Skin epidermis (tissue), 12 donors: Measurements from ENCODE around the gene DNAH17.
A peak's percentile ranks its signal among the peaks of the same experiment; 100 is the strongest.
"Not testable (repeated sequence)": the region's sequence is repeated elsewhere in the genome, so short reads cannot be mapped to it uniquely, and the experiment has no call there.

ENCODE experiments used
- H3K27ac ChIP-seq, 21 experiments: fragments of 200-600 bp; sonication (generic) in 11 of 21; one replicate each; pipeline ENCODE4 v1.5.0; 2020; ENCODE audit warnings: mild to moderate bottlenecking in 3 of 21, inconsistent platforms in 2 of 21, moderate library complexity in 2 of 21
- H3K4me3 ChIP-seq, 7 experiments: fragments of 200-600 bp; sonication (generic) in 2 of 7; one replicate each; pipeline ENCODE4 v1.5.0; 2020; ENCODE audit warnings: inconsistent platforms in 2 of 7, mild to moderate bottlenecking in 2 of 7, moderate library complexity in 1 of 7

DNAH17 gene

DNA sequence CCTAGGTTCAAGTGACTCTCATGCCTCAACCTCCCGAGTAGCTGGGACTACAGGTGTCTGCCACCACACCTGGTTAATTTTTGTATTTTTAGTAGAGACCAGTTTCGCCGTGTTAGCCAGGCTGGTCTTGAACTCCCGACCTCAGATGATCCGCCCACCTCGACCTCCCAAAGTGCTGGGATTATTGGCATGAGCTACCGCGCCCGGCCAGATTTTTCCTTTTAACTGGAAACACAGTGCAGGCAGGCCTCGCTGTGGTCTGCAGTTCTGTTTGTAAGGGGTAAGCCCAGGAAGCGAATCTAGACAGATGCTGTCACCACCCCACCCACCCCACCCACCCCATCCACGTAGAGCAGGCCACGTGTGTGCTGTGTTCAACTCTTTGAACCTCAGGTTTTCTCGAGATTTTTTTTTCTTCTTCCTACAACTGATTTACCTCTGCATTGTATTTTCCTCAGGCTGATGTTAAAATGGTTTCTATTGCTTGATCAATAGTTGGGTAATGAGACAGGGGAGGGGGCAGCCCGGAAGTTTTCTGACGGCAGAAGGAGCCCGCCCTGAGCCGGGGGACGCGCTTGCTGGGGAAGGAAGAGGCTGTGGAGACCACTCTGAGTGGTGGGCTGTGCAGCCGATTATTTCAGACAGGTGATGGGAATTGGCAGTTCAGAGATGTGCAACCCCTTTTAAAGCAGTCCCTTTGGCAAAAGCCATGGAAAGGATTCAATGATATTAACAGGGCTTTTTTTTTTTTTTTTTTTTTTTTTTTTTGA is 72.9 kb downstream of the DNAH17 start:
- no peak overlapping the region for H3K27ac ChIP-seq

DNA sequence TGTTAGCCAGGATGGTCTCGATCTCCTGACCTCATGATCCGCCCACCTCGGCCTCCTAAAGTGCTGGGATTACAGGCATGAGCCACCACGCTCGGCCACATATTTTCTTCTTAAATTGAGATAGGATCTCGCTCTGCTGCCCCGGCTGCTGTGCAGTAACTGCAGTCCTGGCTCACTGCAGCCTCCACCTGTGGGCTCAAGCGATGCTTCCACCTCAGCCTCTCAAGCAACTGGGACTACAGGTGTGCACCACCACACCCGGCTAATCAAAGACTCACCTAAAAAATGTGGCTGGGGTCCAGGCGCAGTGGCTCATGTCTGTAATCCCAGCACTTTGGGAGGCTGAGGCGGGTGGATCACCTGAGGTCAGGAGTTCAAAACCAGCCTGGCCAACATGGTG is 73.8 kb downstream of the DNAH17 start:
- not testable (repeated sequence) for H3K4me3 ChIP-seq, H3K27ac ChIP-seq

More for the DNA sequence above, 72.9 kb downstream of the DNAH17 start:
- H3K4me3 ChIP-seq = no peak overlapping the region

DNA sequence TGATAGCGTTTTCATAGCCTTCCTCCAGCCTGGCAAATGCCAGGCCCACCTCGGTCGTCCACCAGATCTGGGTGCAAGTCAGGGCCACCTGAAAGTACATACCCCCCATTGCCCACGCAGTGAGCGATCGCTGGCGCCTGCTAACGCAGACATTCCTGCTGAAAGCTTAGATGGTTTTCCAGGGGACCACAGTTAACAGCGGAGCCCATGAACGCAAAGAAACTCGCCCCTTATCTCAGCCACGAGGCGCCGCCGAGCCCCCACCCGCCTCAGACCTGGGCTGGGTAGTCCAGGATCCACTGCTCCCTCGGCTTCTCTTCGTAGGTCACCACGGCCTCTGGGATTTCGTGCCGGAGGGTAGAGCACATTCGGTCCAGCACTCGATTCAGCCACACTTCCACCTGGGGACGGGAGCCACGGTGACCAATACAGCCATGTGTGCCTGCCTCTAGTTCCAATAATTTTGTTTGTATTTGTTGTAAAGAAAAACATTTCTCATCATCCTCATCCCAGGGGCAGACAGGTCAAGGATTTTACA is 74.5 kb downstream of the DNAH17 start:
- Histone ChIP-seq H3K4me3 (no peak overlapping the region), H3K27ac (no peak overlapping the region)

DNA sequence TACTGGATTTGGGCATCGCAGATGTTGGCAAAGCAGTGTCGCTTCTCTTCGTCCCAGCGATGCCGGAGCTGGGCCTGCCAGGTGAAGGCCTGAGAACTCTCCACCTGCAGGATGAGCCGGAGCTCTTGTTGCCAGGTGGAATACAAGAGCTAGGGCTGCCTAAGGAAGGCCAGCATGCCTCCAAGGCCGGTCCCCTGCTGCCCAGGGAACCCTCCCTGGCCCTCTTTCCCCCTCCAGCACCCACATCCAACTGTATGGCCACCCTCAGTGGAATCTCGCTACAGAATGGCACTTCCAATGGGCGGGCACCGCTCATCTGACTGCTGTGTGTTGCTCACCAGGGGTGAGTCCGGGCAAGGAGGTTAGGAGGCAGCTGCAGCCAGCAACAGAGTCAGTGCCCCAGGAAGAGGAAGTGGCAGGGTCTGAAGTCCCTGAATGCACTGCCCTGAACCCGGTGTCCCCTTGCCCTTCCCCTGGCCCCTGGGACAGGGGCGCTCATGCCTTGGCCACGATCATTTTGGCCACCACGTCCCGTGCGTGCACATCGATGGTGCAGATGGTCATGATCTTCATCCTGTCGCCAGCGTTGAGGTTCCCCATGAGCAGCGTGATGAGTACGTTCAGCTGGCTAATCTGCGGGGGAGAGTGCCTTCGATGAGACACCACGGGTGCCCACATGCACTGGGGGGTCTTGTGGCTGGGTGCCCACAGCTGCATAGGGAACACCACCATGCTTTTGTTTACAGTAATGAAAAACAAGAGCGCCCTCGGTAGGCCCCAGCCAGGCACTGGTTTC is 75.8 kb downstream of the DNAH17 start:
- no peak overlapping the region for H3K27ac ChIP-seq
- H3K4me3 ChIP-seq = no peak overlapping the region

DNA sequence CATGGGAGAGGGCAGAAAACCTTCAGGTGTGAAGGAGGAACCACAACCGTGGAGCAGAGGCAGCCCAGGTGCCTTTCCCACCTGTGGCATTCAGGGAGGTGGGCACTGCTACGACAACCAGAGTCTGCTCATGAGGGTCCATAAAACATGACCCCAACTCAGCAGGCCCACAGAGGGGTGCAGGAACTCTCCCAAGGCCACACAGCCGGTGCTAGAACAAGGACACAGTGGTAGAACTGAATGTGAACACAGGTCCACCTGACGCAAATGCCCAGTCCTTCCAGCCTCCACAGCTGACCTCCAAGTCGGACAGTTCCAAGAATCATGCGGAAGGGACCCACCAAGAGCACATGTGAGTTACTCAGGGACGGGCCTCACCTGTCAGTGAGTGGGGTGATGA is 76.4 kb downstream of the DNAH17 start:
- H3K4me3 ChIP-seq = no peak overlapping the region
- H3K27ac ChIP-seq = no peak overlapping the region

DNA sequence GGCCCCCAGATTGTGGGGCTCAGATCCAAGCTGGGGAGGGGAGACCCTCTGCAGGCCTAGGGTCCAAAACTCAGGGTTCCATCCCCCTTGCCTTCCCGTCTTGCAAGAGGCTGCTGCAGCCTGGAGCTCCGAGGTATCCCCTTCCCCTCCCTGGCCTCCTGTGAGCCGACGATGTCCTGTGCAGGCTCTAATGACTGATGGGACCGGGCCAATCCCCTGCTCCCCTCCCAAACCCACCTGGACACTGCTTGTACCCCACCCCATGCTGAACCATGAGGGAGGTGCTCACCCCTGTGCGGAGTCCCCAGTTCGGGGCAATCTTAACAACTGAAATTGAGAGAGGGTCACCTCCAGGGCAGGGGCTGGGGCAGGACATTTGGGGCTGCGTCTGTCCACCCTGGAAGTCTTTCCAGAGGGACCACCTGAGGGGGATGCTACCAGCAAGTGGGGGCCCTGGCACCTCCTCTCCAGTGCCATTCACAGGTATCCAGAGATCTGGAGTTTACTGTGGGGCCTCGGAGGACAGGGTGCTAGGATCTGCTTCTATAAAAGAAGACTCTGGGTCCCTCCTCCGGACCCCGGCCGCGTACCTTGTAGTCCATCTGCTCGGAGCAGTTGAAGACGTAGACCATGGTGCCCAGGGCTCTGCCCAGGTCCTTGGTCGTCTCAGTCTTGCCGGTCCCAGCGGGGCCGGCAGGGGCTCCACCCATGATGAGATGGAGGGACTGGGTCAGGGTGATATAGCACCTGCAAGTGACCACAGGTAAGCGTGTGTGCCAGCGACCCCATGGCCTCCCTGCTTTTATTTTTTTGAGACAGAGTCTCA is 77.3 kb downstream of the DNAH17 start:
- H3K27ac ChIP-seq = no peak overlapping the region
- no peak overlapping the region for H3K4me3 ChIP-seq

DNA sequence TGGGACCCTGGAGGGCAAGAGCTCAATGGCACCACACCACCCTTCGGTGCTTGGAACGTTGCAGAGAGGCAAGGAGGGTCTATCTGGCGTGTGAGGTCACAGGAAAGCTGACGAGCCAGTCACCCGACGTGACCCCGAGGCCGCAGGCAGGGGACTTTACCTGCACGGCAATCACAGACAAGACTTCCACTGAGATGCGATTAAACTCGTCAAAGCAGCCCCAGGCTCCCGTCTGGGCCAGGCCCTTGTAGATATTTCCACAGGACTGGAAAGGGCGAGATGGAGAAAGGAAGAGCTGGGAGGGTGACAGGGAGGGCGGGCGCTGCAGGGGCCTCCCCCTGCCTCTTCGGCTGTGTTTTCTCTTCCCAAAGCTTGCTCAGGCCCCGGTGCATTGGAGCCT is 78.3 kb downstream of the DNAH17 start:
- Histone ChIP-seq H3K4me3 (no peak overlapping the region), H3K27ac (peak overlapping the region in 4 of 21 experiments; percentile 1 to 52 (median 14))

DNA sequence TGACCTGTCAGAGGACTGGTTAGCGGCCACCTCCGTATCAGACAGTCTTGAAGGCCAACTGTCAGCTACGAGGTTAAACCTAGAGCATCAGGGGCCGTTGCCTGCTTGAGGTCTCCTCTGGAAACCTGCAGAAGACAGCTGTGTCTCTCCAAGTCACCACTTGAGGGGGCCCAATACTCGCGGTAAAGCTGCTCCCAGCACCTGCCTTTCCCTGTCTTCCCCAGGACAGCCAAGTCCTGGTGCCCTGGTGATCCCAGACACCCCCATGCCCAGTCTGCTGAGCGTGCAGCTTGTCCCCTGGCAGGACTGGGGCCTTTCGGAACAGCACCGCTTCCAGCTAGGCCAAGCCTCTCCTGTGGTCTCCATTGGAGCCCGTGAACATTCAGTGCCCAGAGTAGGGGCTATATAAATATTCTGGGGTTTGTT is 80.1 kb downstream of the DNAH17 start:
- H3K27ac ChIP-seq = no peak overlapping the region
- no peak overlapping the region for H3K4me3 ChIP-seq

DNA sequence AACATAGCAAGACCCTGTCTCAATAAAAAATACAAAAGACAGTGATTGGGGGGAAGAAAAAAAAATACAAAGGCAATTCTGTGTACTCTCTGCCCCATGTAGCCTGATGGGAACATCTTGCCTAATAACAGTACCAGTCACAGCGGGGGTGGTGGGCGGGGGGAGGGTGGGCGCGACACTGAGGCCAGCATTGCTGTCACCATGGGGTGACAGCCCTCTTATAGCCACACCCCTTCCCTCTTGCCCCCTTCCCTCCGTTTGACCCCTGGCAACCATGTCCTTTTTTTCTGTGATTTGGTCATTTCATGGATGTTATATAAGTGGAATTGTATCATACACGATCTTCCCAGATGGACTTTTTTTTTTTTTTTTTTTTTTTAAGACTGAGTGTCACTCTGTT is 80.9 kb downstream of the DNAH17 start:
- Histone ChIP-seq H3K27ac (no peak overlapping the region), H3K4me3 (no peak overlapping the region)

DNA sequence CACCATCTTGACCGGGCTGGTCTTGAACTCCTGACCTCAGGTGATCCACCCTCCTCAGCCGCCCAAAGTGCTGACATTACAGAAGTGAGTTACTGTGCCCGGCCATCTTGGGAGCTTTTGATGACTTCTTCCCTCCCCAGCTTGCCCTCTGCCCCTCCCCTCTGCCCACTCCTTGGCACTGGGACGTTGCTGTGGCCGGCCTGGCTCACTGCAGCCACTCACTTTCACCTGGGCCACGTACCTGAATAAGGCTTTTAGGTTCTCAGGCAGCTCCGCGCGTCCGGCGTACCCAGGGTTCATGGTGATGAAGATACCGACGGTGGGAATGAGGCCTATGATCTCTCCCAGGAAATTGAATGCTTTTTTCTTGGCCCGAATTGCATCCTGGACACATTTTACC is 81.6 kb downstream of the DNAH17 start:
- Histone ChIP-seq H3K27ac (no peak overlapping the region), H3K4me3 (no peak overlapping the region)

DNA sequence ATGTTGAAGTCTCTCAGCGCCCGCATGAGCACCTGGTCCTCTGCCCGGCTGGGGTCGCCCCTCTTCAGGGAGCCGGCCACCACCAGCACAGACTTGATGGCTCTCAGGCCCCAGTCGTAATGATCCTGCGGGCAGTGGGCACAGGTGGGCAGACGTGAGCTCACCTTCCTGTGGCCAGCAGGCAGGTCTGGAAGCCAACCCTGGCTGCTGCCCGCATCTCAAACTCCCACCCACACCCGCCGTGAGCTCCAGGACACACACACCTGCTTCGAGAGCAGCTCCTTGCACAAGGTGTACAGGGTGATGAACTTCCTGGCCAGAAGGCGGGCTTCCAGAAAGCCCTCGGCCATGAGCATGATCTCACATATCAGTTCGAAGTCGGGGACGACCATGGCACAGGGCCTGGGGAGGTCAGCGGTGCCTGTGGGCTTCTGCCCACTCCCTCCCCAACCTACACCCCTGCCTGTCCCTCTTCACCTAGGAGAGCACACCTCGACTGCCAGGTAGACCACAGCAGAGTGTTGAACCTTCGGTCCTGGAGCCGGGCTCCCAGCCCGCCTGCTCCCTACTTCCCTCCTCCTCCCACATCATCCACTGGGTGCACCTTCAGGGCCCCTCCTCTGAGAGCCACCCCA is 82.4 kb downstream of the DNAH17 start:
- H3K27ac ChIP-seq = no peak overlapping the region

DNA sequence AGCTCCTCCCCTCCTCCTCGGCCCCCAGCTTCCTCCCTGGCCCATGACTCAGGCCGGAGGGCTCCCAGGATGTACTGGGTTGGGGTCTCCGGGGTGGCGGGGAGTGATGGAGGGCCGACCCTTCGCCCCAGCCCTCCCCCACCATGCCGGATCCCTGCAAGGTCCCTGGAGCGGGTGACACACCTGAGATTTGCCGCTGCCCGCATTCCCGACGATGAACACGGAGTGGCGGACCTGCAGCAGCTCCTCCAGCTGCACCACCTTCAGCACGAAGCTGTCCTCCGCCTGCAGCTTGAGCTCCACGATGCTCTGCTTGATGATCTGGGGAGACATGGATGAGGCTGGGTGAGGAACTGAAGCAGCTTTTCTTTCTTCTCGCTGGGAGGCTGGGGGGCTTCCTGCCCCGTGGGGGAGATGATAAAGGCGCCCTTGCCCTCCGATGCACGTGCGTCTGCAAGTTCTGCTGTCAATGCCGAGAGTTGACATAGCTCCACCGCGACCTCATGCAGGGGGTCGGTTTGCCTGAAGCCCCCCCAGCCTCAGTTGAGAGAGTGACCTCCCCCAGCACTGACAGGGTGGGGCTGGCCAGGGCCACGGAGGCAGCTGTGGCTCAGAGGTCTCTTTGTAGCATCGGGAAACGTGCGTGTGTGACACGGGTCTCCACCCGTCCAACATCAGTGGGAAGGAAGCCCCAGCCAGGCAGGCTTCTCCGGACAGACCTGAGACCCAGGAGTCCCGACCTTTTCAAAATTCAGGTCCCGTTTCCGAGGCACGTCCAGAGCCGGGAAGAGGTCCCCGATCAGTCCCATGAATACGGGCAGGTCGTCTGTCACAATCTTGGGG is 83.1 kb downstream of the DNAH17 start:
- no peak overlapping the region for H3K4me3 ChIP-seq
- no peak overlapping the region for H3K27ac ChIP-seq

More for the DNA sequence above, 82.4 kb downstream of the DNAH17 start:
- no peak overlapping the region for H3K4me3 ChIP-seq

DNA sequence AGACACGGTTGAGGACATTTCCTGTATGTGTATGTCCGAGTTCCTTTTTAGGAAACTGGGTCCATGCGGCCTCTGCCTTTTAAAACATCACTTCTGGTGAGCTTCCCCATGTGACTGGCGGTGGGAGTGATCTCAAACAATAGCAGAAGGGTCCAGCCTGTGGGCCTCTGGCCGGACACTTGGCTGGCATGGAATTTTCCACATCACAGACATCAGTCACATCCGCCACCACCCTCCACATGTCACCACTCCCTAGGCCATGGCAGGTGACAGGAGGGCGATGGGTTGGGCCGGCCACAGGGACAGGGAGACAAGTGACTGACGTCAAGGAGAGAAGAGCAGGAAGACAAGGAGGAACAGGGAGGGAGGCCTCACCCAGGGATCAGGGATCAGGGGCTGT is 83.7 kb downstream of the DNAH17 start:
- Histone ChIP-seq H3K27ac (no peak overlapping the region), H3K4me3 (no peak overlapping the region)

DNA sequence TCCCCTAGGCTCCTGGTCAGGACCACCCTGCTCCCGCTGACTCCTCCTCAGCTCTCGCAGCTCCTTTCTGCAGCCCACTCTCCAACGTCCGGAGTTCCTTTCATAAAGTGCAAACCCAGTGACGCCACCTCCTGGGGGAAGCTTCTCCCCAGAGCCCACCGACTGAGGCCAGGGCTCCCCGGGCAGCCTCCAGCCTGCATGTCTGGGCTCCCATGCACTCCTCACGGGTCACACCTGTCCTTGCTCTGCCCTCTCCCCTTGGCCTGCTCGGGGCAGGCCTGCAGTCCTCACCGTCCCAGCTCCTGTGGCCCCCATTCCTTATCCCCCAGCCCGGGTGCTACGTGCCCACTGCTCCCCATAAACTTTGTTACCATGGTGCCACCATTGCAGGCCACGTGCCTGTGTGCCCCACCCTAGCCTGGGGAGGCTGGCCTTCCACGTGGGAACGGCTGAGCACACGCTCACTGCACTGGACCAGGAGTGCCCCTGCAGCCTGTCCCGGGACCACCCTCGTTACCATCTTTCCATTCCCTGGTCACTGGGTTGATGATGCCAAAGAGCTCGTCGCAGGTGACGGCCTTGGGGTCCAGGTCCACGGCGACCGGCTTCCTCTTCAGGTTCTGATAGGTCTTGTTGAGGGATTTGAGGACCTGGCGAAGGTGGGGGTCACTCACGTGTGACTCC is 84.9 kb downstream of the DNAH17 start:
- Histone ChIP-seq H3K4me3 (no peak overlapping the region), H3K27ac (no peak overlapping the region)

DNA sequence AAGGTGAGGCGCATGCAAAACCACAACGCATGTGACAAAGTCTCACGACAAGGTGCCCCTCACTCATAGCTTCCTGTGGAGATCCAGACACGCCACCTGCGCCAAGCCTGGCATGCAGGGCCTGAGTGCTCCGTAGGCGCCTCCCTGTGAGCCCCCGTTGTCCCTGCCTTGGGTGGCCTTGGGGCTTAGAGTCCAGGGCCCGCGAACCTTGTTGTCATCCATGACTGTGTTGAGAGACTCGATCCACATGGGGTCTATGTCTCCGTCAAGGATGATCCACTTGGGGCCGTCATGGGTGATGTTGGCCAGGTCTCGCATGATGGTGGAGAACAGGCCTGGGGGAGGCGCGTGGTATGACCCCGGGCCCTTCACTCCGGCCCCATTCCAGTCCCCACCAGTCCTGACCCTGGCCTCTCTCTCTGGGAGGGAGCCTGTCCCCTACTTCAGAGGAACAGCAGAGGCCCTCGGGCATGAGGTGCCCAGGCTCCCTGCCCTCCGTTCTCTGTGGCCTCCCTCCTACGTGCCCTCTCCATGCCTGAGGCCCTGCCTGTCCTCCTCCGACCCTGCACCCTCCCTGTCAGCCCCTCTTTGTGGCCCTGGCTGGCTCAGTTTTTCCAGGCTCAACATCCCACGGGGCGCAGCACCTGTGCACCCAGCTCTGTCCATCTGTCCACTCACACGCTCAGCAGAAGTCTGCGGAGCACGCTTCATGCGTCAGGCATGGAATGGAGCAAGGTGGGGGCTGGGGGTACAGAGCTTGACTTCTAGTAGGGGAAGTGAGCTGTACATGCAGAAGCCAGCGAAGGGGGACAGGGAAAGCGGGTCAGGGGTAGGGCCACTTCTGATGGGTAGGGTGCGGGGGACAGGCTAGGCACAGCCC is 85.7 kb downstream of the DNAH17 start:
- no peak overlapping the region for H3K27ac ChIP-seq
- H3K4me3 ChIP-seq = no peak overlapping the region

DNA sequence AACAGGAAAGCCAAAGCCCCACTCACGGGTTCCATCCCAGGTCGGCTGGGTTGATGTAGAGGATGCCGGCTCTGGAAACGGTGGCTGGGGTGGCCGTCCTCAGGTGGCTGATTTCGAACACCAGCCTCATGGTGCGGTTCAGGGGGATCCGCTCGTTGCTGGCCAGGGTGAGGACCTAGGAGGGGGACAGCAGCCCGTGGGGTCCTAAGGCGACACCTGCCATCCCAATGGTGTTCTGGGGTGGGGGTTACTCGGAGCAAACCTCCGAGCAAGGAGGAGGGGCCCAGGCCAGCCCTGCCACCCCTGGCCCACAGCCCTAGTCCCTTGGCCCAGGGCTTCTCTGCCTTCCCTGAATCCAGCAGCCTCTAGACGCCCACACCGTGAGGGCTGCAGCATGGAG is 86.5 kb downstream of the DNAH17 start:
- H3K27ac ChIP-seq = no peak overlapping the region
- H3K4me3 ChIP-seq = no peak overlapping the region

DNA sequence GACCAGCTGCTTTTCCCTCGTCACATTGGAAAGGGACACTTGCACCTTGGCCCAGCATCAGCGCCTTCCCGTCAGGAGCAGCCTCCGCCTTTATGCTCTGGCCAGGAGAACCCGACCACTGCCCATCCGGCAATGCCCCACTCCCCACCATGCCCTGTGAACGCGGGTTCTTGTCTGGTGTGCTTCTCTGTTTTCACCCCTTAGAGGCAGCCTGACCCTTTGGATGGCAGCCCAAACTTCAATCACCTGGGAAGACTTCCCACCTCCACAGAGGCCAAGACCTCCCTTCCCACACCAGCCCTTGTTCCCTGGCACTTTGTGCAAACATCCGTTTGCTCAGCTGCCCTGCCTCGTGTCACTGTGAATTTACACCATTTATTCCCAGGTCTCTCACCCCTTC is 87.0 kb downstream of the DNAH17 start:
- H3K4me3 ChIP-seq = no peak overlapping the region
- no peak overlapping the region for H3K27ac ChIP-seq
